Stimulated activated CD4-positive, alpha-beta T cell treated with anti-CD3 and anti-CD28 coated beads, Interleukin-15, amount 100 ng/mL, for 24 hours (primary cell): Measurements from ENCODE around the gene NUP214.
"Not testable (repeated sequence)": the region's sequence is repeated elsewhere in the genome, so short reads cannot be mapped to it uniquely, and the experiment has no call there.

Source experiments
- DNase-seq: peaks from one replicate; pipeline ENCODE4 v3.0.0-alpha.2; 2020

Gene NUP214

GRCh38 chr9:131116281-131117120 lies 8.9 kb upstream of the NUP214 start:
- DNase-seq, result no peak

GRCh38 chr9:131117121-131117761 lies 8.1 kb upstream of the NUP214 start:
- DNase-seq, result no peak

GRCh38 chr9:131117762-131118145 lies 7.6 kb upstream of the NUP214 start:
- no peak for DNase-seq

- DNase-seq, result no peak
Measured at GRCh38 chr9:131119600-131119999, 5.8 kb upstream of the NUP214 start.

GRCh38 chr9:131120620-131121228 lies 4.7 kb upstream of the NUP214 start:
- no peak for DNase-seq

- no peak for DNase-seq
Measured at GRCh38 chr9:131121346-131121745, 4.0 kb upstream of the NUP214 start.

GRCh38 chr9:131122158-131122557 lies 3.2 kb upstream of the NUP214 start:
- no peak for DNase-seq

- DNase-seq, result peak; percentile 8
Measured at GRCh38 chr9:131125038-131125287, 423 bp upstream of the NUP214 start.

GRCh38 chr9:131126059-131126426 lies 657 bp downstream of the NUP214 start:
- DNase-seq, result no peak

GRCh38 chr9:131129183-131129582 lies 3.8 kb downstream of the NUP214 start:
- no peak for DNase-seq

GRCh38 chr9:131138676-131139075 lies 13.3 kb downstream of the NUP214 start:
- DNase-seq, result no peak

- DNase-seq, result no peak
Measured at GRCh38 chr9:131140112-131140511, 14.7 kb downstream of the NUP214 start.

- no peak for DNase-seq
Measured at GRCh38 chr9:131140550-131140949, 15.2 kb downstream of the NUP214 start.

- DNase-seq, result no peak
Measured at GRCh38 chr9:131142160-131142559, 16.8 kb downstream of the NUP214 start.

- DNase-seq, result no peak
Measured at GRCh38 chr9:131144201-131144600, 18.8 kb downstream of the NUP214 start.

- no peak for DNase-seq
Measured at GRCh38 chr9:131145245-131145644, 19.9 kb downstream of the NUP214 start.

GRCh38 chr9:131146186-131146585 lies 20.8 kb downstream of the NUP214 start:
- no peak for DNase-seq

GRCh38 chr9:131148276-131148675 lies 22.9 kb downstream of the NUP214 start:
- DNase-seq, result no peak

- DNase-seq, result no peak
Measured at GRCh38 chr9:131148966-131149687, 23.7 kb downstream of the NUP214 start.

- no peak for DNase-seq
Measured at GRCh38 chr9:131149688-131150053, 24.3 kb downstream of the NUP214 start.

- no peak for DNase-seq
Measured at GRCh38 chr9:131153595-131153994, 28.2 kb downstream of the NUP214 start.

- not testable (repeated sequence) for DNase-seq
Measured at GRCh38 chr9:131158673-131159072, 33.3 kb downstream of the NUP214 start.

GRCh38 chr9:131160416-131161112 lies 35.2 kb downstream of the NUP214 start:
- no peak for DNase-seq
